Measurements from ENCODE around the gene TPRA1.

The TPRA1 gene

DNA sequence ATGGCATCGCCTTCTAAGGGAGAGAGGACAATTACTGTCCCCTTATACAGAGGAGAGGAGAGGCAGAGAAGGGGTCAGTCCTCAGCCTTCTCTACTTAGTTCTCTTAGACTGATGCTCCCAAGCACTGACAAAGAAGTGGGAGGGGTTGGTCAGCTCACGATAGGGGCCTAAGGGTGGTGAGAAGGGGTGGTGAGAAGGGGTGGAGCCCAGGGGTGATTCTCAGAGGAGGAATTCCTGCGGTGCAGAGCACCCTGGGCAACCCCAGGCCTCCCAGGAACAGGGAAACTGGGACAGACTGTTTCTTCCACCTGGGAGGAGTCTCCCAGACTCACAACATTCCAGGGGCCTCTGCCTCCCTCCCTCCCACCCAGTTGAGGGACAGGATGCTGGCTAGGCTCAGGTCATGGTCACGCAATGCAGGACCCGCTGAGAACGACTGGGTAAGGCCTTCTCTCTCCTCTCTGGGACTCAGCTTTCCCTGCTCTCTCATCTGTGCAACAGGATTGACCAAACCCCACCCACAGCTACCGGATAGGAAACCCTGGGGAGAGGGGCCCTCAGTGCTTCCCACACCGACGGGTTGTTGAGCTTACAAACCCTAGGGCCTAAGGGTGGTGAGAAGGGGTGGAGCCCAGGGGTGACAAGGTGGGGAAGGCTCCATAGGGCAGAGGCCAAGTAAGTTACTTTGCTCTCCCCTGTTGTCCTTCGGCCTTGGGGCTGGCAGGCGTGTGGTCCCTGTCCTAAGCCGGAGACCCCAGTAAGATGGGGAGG lies 1.5 kb downstream of the TPRA1 start:
- peak; percentile 28 to 52 for DNase-seq

DNA sequence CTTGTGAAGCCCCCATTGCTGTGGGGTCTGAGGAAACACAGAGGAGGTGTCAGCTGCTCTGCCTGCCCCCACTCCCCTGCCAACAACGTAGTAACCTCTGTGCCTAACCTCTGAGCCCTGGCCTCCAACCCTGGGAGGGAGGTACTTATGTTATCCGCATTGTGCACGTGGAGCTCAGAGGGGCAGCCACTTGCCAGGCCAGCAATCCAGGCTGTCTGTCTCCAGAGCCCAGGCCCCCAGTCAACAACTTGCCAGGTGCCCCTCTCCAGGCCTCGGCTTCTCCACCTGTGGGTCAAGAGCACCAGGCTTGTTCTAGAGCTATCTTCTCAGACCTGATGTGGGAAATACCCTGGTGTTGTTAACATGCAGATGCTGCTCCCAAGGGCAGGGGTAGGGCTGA lies 2.7 kb downstream of the TPRA1 start:
- no peak for DNase-seq

DNA sequence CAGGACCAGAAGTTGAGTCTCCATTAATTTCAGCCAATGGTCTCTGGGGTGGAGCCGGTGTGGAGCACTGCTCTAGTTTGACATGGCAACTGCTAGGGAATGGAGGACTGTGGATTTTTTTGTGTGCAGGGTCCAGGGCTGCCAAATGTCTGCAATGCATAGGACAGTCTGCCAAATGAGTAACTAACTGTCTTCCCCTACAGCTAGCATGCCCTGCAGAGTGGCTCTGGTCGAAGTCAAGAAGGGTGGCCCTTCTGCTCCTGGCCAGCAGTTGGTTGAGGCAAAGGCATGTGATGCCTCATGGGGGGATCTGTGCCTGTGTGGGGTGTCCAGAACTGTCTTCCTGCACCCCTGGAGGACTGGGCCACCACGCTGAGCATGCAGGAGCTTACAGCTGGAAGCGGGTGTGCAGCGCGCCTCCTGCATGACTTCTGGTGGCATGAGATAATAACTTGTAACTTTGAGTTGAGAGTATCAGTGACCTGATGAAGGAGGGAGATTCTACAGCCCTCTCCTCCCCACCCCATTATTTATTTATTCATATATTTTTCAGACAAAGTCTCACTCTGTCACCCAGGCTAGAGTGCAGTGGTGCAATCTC lies 4.6 kb downstream of the TPRA1 start:
- DNase-seq: no peak

DNA sequence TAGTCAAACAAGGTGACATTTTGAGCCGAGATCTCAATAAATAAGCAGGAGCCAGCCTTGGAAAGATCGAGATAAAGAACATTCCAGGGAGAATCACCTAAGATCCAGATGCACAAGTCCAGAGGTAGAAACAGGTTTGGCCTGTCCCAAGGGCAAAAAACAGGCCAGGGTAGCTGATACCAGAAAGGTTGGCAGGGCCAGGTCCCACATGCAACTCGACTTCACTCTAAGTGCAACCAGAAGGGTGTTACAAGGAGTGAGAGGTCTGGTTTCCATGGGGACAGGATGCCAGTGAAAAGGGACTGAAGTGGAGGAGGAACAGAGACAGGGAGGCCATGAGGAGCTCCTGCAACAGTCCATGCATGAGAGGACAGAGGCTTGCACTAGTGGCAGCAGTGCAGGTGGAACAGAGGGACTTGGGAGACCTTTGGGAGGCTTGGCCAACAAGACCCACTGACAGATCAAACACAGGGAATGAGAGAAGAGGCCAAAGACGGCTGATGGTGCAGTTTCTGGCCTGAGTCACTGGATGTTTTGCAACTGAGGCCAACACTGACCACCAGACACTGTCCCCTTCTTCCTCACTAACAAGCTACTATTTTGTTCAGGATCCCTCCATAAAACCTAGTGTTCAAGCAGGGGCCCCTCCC lies 5.2 kb downstream of the TPRA1 start:
- DNase-seq: no peak

DNA sequence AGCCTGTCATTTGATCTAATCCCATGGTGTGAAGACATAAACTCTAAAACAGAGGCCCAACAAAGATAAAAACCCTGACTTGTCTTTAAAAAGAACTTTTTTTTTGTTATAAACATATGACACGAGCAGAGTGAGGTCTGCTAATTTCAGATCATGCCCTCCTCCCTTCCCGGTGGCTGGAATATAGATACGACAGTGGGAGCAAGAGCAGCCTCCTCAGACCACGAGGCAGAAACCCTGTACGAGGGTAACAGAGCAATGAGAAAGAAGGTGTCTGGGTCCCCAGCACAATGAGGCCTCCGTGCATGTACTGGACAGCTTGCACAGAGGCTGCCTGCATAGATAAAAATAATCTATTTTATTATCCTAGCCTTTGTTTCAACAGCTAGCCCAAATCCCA lies 5.8 kb downstream of the TPRA1 start:
- no peak for DNase-seq

DNA sequence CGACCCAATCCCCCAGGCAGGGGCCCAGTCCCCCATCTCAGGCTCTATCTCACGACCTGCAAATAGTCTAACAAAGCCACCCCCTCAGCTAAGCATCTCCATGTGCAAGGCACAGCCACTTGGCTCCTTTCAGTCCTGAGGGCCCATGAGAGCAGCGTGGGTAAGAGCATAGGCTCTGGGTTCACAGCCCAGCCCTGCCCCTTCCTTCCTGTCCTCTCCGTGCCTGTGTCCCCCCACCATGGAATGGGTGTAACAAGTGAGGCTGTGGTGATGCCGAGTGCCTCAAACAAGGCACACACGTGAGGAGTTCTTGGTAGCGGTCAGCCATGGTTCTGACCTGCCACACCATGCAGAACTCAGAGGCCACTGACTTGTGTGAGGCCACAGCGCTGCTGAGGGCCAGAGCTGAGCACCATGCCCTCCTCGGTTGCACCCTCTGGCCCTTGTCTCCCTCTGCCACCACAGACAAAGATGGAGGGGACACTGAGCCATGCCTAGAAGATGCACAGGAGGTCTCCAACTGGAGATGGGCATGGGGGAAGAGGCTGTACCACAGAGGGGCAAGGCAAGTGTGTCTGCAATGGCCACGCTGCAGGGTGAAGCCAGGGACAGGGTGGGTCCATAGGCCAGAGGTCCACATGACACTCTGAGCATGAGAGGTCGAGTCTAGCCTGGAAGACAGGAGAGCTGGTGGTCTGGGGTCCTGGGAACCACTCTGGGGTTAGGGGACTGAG lies 10.0 kb downstream of the TPRA1 start:
- DNase-seq: no peak

DNA sequence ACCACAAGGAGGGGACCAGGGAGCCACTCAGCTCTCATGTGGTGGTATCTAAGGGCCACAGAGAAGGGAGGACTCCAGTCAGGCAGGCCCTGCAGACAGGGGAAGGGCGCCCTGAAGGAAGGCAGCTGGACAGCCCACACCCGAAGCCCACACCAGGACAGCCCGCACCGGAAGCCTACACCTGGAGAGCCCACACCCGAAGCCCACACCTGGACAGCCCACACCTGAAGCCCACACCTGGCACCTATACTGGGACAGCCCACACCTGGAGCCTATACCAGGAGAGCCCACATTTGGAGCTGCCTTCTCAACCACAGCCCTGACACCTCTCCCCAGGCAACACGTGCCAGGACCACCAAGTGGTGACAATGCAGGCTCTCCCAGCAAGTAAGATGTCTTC lies 11.7 kb downstream of the TPRA1 start:
- no peak for DNase-seq

DNA sequence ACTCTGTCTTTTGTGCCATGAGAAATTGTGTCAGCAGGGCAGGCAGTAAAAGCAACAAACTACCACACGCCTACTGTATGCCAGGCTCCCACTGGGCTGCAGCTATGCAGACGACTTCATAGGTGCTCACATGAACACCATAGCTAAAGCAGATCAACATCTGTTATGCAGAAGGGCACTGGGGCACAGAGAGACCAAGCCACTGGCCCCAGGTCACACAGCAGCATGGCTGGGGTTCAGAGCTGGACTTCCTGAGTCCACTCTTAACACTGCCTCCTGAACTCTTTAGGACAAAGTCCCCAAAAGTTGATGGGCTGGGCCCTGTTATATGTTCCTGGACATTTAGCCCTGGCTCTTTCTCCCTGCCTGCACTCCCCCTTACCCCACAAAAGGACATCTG lies 12.4 kb downstream of the TPRA1 start:
- no peak for DNase-seq

DNA sequence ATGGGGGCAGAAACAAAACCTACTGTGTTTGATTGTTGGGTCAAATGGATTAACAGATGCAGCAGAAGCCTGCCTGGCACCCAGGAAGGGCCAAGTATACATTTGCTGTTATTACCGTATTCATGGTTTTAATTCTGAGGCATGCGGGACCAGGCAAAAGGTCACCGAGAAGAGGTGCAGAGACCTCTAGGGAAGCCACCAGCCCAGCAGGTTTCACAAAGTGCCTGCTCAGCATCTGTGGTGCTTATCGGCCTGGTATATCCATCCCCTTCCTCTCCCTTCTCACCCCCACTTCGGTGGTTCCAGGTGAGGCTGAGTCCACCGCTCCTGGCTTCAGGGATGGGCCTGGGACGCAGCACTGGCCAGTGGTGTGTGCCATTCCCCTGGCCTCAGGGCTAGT lies 13.1 kb downstream of the TPRA1 start:
- no peak for DNase-seq

DNA sequence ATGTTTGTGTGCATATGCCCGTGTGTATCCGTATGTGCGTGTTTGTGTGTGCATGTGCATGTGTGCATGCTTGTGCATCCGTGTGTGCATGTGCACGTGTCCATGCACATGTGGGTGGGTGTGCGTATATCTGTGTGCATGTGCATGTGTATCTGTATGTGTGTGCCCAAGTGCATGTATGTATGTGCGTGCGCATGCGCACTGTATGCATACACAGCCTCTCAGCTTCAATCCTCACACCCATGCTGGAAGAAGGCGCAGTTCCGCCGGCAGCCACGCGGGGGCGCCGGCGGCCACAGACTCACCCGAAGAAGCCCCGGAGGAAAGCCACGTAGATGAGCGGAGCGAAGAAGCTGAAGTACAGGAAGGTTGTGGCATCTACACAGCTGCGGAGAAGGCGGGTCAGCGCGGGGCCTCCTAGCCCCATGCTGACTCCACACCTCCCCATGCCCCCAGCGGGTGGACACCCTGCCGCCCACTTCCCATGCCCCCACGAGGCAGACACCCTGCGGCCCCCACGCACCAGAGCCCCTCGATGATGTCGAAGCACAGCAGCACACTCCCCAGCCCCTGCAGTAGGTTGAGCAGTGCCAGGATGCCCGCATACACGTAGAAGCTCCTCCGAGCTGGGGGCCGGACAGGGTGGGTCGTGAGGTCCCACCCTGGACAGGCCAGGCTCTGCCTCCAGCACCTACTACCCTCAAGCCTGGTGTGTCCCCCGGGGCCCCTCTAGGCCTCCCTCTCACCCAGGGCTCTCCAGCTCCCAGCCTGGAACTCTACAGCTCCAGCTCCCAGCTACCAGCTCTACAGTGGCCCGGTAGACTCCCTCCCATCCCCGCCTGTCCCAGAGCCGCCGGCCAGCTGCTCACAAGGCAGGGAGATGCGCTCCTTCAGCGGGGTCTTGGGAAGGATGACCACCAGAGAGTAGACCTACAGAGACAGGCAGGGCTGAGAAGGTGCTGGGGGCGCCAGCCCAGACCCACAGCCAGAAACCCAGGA lies 15.4 kb downstream of the TPRA1 start:
- DNase-seq: peak; percentile 79 to 86

DNA sequence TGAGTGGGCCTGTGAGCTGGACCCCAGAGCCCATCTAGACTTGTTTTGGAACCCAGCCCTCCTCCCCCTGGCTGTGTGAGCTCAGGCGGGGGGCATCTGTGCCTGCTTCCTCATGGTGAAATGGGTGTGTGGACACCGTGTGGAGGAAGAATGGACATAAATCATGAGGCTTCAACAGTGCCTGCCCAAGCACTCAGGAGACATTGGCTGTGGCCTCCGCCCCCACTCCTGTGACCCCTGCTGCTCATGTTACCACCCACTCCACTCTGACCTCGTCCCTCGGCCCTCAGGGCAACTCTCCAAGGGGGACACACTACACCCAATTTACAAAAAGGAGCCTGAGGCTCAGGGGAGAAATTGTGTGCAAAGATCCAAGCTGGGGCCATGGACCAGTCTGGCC lies 16.6 kb downstream of the TPRA1 start:
- no peak for DNase-seq

DNA sequence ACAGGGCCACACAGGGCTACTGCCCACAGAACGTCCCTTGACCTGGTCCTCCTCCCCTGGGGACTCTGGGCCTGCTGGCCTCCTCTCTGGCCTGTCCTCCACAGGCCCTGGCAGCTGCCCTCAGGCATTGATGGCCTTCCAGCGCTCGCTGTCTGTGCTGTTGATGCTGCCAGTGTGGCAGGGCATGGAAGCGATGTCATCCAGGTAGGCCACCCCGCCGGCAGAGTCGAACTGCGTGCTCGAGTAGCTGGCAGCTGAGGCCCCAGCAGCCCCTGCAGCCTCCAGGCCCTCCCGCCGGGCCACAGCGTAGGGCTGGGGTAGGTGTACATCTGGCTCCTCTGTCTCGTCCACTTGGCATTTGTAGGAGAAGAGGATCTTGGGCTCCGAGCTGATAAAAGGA lies 17.1 kb downstream of the TPRA1 start:
- no peak for DNase-seq

DNA sequence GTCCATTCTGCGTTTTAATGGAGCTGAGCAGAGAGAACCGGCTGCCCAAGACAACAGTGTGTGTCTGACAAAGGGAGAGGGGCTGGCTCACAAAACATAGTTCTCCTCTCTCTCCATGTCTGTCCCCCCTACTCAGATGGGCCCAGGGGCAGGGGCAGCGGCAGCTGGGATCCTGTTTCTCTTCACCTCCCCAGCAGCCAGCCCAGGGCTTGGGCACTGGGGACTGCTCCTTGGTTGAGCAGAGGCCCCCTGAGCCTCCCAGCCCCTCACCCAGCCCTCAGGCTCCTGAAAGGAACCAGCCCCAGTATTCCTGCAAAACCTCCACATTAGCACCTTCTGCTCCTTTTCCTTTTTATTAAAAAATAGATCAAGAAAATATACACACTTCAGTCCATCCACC lies 17.8 kb downstream of the TPRA1 start:
- no peak for DNase-seq

DNA sequence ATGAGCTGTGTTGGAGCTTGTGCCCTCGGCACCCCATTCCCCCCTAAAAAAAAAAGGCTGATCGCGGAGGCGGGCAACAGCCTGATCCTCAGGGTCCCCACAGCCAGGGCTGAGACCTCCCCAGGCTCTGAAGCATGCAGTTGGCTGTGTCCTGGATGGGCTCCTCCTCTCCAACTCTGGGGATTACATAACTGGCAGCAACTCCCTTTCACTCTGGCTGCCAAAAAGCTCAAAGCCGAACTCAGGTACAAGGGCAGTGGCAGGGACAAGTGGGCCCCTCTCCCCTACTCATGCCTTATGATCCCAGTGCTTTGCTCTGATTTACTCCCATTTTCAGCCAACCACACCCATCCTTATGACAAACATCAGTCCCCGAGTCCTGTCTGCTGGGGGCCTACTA lies 18.3 kb downstream of the TPRA1 start:
- no peak for DNase-seq

DNA sequence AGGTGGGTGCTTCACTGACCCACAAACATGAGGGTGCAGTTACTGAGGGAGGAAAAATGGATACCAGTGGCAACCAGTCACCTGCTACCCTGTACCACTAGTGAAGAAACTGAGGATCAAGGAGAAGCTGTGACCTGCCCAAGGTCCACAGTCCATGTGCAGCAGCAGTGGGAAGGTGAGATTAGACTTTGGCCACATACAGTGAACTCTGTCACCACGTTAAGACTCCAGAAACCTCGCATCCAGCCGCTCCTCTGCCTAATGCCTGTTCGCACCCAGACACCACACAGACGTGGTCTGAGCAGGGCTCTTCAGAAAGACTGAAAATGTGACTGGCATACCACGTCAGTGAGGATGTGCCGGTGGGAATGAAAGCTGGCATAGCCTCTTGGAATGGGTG lies 20.0 kb downstream of the TPRA1 start:
- no peak for DNase-seq

DNA sequence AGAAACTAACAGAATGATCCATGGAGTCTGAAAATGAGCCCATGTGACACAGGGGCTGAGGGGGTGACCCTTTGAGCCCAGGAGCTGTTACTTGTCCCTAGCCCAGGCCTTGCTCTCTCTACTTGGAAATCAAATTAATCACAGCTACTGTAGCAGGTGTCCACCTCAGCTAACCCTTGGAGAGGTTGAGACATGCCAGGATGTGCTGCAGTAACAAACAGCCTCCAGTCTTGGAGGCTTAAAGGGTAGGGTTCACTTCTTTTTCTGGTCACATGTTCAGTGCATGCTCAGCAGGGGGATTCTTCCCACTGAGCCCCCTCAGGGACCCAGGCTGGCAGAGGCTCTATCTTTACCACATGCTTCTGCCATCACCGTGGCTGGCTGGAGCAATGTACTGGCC lies 21.4 kb downstream of the TPRA1 start:
- no peak for DNase-seq

DNA sequence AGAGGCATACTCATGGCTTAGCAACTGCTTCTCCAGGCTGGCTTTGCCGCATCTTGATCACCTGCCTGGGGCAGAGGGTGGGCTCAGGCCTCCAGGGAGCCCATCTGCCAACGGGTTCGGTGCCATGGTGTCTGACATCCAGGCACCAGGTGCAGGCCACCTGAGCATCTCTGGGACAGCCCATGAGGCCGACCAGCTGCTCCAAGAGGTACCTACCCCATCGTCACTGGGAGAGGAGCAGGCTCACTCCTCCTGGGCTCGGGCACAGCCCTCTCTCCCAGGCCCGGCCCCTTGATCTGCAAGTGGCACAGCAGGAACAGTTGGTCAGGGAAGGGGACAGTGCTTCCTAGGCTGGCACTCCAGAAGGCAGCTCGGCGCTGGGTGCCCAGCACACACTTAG lies 21.9 kb downstream of the TPRA1 start:
- no peak for DNase-seq

DNA sequence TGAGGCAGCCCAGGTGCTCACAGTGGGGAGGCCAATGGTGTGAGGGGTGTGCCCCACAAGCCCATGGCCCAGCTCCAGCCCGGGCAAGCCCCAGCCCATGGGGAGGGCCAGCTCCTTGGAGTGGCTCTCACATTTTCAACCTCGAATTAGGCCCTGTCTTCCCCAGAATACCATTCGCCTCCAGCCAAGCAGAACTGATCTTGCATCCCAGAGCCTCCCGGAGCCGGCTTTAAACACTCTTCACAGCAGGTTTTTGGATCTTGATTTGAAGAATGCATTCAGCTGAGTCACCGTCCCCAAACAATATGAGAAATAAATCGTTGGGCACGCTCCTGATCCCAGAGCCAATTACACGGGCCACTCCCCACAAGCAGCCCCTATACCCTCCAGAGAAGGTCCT lies 23.7 kb downstream of the TPRA1 start:
- no peak for DNase-seq

DNA sequence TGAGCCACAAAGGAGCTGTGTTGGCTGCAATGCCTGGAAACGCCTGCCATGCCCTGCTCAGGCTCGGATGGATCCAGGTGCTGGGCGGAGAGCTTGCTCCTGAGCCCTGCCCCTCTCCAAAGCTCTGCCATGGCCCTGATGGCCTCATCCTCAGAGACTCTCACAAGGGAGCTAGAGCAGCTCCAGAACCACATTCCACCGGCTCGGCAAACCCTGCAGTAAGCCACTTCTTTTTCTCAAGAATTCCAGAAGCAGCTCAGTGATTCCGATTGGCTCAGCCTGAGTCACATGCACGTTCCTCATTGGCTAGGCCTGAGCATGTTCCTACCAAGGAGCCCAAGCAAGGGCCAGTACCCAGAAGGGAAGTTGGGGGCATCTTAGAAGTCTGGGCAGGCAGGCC lies 24.8 kb downstream of the TPRA1 start:
- DNase-seq: no peak

DNA sequence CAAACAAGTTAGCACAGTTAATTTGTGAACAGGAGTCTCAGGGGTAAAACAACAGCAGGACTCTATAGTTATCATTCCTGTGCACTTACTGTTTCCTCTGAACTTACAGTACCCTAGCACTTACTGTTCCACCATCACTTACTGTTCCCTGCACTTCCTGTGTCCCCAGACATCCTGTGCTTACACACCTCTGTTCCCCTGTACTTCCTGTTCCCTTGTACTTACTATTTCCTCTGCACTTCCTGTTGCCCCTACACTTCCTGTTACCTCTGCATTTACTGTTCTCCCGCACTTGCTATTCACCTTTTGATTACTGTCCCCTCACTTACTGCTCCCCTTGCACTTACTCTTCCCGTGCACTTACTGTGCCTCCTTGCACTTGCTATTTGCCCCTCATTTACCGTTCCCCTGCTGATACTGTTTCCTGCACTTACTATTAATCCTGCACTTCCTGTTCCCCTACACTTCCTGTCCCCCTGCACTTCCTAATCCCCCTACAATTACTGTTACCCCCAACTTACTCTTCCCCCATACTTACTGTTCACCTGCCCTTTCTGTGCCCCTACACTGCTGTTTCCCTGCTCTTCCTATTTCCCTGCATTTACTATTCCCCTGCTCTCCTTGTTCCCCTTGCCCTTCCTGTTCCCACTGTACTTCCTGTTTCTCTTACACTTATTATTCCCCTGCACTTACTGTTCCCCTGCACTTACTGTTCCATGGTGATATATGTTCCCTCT lies 30.3 kb downstream of the TPRA1 start:
- DNase-seq: no peak

DNA sequence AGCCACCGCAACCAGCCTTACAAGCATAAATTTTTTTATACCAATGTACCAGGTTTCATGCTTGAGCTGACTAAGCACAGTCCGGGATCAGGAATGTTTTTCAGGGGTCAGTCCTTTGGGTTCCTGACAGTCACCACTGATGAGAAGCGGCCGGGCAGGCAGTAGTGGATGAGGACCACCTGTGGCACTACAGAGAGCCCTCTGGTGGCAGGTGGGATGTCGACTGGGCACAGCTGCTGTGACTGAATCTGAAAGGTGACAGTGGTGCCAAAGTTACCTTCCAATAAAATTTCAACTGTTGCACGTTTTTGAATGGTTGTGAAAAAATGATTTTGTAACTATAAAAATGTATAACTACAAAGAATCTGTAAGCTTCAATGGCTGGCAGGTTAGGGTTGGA lies 34.0 kb downstream of the TPRA1 start:
- no peak for DNase-seq

DNA sequence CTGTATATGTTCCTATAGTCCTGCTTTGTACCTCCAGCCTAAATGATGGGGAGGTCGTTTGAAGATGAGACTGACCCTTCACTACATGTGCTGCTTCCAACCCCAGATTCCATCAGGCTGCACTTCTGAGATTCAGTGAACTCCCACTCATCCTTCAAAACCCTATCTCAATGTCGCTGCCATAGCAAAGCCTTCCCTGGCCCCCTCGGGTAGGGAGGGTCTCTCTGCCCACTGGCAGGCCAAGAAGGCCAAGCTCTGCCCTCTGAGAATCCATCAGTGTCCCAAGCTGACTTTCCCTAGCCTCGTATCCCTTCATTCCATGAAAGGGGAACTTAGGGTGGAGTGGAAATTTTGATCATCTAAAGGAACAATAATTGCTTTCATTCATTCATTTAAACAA lies 35.4 kb downstream of the TPRA1 start:
- no peak for DNase-seq
